GM18868 (cell line): ENCODE results near the gene MCM3.

Source experiments
- ATAC-seq: cut with Tn5 transposase; IDR thresholded peaks from one replicate; pipeline ENCODE4 v1.9.1; 2021; ENCODE audit warnings: mild to moderate bottlenecking, moderate library complexity; ENCODE audit not compliant: unreplicated experiment

Gene MCM3

GRCh38 chr6:52284460-52285176, at the start of gene MCM3:
Gene MCM3, minus strand, starts transcription at chr6:52284742. Its CDS starts 68 bp downstream, at chr6:52284674.
- ATAC-seq: peak; percentile 97

GRCh38 chr6:52333840-52334200, 49.3 kb upstream of the MCM3 start:
- ATAC-seq: no peak

GRCh38 chr6:52331793-52332457, 47.4 kb upstream of the MCM3 start:
- ATAC-seq: no peak

DNA sequence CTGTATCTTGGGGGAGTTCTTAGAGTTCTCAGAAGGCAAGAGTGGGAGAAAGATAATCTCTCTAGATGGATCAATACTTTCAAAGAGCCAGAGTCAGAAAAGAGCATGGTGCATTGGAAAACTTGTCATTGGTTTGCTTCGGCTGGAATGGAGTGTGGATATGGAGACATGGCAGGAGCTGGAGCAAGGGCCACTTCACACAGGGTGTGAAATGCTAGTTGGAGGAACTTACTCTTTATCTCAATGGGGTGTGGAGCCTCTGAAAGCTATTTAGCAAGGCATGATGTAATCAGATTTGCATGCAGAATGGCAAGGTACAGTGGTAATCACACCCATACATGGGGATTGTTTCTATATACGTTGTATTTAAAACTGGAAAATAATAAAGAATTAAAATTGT, 45.9 kb upstream of the MCM3 start:
- peak; percentile 55 for ATAC-seq

GRCh38 chr6:52328729-52329128, 44.2 kb upstream of the MCM3 start:
- ATAC-seq: no peak

GRCh38 chr6:52328303-52328662, 43.7 kb upstream of the MCM3 start:
- ATAC-seq: no peak

- no peak for ATAC-seq
Observed at GRCh38 chr6:52326540-52327364, 42.2 kb upstream of the MCM3 start.

GRCh38 chr6:52325695-52326471, 41.3 kb upstream of the MCM3 start:
- no peak for ATAC-seq

DNA sequence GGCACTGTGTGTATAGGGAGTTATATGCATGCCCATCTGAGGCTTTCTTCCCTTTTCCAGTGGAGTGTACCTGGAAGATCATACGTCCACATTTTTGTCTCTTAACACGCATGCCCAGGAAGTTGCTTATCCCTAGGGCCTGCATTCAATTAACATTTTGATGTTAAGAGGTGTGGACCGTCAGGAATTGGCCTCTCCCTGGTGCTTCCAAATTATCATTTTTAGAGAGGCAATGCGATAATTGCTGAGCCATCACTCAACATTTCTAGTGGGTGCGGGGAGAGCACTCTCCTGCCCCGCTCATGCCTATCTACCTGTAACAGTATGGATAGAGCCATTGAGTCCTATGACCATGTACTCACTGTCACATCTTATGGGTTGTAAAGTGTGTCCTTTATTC, 39.6 kb upstream of the MCM3 start:
- ATAC-seq: no peak

DNA sequence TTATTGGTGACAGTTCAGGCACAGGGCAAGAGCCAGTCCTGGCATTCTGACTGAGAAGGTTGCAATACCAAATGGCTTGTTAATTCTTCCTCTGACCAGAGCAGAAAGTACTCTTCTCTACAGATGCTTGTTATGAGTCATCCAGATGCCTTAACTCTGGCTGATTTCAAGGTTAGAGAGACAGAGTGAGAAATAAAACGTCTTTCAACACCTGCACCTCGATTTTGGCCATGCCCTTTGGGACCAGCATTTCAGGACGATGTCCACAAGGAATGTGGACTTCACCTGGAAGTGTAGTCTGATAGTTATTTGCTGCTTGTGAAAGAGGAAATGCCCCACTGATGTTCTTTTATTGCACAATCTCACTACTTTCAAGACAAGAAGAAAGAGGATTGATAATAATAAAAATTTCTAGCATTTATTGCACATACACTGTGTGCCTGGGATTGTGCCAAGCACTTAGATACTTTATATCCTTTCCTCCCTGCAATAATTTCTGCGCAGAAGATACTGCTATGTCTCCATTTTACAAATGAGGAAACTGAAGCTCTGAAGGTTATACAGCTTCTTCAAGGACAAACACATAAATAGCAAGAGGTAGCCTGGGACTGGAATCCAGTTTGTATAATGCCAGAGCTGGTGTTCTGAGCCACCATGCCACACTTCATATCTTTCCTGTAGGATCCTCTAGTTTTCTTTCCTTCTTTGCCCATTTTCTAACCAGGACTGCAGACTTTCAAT, 33.5 kb upstream of the MCM3 start:
- peak; percentile 99 for ATAC-seq

DNA sequence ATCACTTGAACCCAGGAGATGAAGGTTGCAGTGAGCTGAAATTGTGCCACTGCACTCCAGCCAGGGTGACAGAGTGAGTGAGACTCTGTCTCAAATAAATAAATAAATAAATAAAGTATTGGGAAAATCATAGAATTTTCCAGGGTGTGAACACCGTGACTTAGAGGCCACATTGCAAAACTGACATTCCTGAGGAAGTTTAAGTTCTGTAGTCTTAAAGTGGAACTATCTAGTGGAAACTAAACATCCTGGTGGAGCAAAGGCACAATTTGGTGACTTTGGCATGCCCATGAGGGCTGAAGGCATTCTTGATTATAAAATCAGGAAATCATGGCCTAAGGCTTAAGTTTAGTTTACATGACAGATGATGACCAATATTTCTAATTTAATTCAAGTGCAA, 32.7 kb upstream of the MCM3 start:
- ATAC-seq: no peak

DNA sequence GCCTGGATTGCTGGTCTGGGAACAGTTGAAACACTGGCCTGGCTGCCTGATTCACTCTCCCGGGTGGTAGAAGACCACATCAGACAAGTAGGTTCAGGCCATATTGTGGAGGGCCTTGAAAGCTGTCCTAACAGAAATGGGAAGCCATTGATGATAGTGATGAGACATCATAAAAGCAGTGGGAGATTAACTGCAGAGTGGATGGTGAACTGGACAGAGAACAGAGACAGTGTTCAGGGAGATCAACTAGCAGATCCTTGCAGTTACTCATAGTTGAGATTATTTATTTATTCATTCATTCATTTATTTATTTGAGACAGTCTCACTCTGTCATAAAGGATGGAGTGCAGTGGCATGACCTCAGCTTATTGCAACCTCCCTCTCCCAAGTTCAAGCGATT, 30.2 kb upstream of the MCM3 start:
- ATAC-seq: no peak

GRCh38 chr6:52312461-52312860, 27.9 kb upstream of the MCM3 start:
- no peak for ATAC-seq

DNA sequence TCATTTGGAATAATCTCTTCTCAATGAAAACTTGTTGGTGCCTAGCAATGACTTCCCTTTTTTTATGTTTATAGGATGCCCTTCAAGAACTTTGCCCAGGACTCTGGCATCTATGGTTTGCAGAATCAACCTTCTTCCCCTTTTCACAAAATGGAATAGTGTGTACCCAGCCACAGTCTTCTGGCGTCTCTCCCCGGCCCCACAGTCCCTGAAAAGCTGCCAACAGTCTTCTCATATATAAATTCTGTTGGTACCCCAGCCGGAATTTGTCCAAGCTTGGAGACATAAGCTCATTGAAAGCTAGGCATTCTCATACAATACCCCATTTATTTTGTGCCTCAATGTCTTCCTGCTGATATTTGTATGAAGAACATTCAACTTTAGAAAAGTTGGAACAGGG, 26.4 kb upstream of the MCM3 start:
- ATAC-seq: no peak

- no peak for ATAC-seq
Observed at GRCh38 chr6:52307900-52308372, 23.4 kb upstream of the MCM3 start.

GRCh38 chr6:52306972-52307870, 22.7 kb upstream of the MCM3 start:
- ATAC-seq: no peak

DNA sequence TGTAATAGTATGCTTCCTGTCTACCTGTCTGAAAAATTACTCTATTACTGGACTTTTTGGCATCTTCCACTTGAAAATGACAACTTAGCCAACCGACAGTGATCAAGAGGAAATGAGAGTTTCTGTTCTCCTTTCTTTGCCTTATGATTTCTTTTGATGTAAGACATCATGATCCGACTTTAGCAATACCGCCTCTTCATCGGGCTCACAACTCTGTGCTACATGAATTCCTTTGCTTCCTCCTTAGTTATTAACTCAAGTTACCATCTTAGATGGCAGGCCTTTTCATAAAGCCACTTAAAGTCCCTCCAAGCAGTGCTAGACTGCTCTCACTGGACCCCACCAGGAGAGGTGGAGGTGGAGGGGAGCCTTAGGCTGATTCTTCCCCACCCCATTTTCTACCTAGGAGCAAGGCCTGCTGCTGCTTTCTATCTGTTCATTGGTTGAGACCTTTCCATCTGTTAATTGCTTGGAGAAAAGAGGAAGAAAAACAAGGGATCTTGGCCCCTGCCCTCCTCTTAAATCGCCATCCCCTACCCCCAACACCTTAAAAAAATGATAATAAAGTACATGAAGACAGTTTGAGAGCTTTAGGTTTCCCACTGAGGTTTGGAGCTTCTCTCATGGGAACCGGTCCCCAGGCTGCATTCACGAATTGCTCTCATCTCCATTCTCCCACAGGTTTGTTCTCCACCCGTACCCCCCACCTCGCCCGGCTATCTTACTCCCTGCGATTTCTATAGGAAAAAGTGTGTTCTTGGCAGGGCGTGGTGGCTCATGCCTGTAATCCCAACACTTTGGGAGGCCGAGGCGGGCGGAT, 21.6 kb upstream of the MCM3 start:
- peak; percentile 77 for ATAC-seq

GRCh38 chr6:52305411-52305810, 20.9 kb upstream of the MCM3 start:
- ATAC-seq: peak; percentile 20
